Osteocyte (in vitro differentiated cells): ENCODE data around the gene XPO1. TPM values are rescaled to one million over a fixed set of nuclear protein-coding genes. Genes with fewer than 3 reads are reported as not detected.
"Not testable (repeated sequence)": the region's sequence is repeated elsewhere in the genome, so short reads cannot be mapped to it uniquely, and the experiment has no call there.

Experiments used
- DNase-seq: peaks from one replicate; pipeline ENCODE4 v3.0.0; 2021; ENCODE audit warnings: mixed read lengths; ENCODE audit not compliant: unreplicated experiment; ENCODE audit errors: extremely low spot score
- H3K27ac Mint-ChIP-seq: one replicate; pipeline ENCODE4 v1.8.0; 2021; ENCODE audit warnings: mild to moderate bottlenecking, mixed read lengths; ENCODE audit not compliant: unreplicated experiment
- H3K27me3 Mint-ChIP-seq: one replicate; pipeline ENCODE4 v1.8.0; 2021; ENCODE audit warnings: mixed read lengths; ENCODE audit not compliant: unreplicated experiment
- H3K36me3 Mint-ChIP-seq: one replicate; pipeline ENCODE4 v1.8.0; 2021; ENCODE audit warnings: mixed read lengths; ENCODE audit not compliant: unreplicated experiment
- H3K4me1 Mint-ChIP-seq: one replicate; pipeline ENCODE4 v1.8.0; 2021; ENCODE audit warnings: mixed read lengths; ENCODE audit not compliant: unreplicated experiment
- H3K4me3 Mint-ChIP-seq: one replicate; pipeline ENCODE4 v1.8.0; 2021; ENCODE audit warnings: mild to moderate bottlenecking, moderate library complexity, mixed read lengths; ENCODE audit not compliant: unreplicated experiment
- H3K9me3 Mint-ChIP-seq: one replicate; pipeline ENCODE4 v1.8.0; 2021; ENCODE audit warnings: mixed read lengths; ENCODE audit not compliant: unreplicated experiment
- CTCF ChIP-seq: fragments of 200-600 bp; sonication (generic); IDR thresholded peaks from 2 replicates; pipeline ENCODE4 v1.5.0; 2021; ENCODE audit warnings: antibody characterized with exemption, mild to moderate bottlenecking, moderate library complexity
- total RNA-seq: library from RNA; stranded (reverse); gene quantifications from 2 replicates; pipeline ENCODE4 v1.2.1, GENCODE V29; 2021

XPO1 gene
- total RNA-seq, 1 donor from 2014 or later: 129 TPM

- H3K27me3 Mint-ChIP-seq: peaks cover 4% of the 10 kb centered on the region
- no peaks in the 10 kb centered on the region for H3K36me3 Mint-ChIP-seq
- DNase-seq: peak; percentile 27
- TF ChIP-seq CTCF: no peak
- H3K4me1 Mint-ChIP-seq: peaks cover 6% of the 10 kb centered on the region
- H3K9me3 Mint-ChIP-seq: no peaks in the 10 kb centered on the region
- H3K4me3 Mint-ChIP-seq: no peak overlapping the region
- H3K27ac Mint-ChIP-seq: no peak overlapping the region
Observed at GRCh38 chr2:61554604-61555003, 16.4 kb upstream of the XPO1 start.

GRCh38 chr2:61550375-61551209, 12.4 kb upstream of the XPO1 start:
- peaks cover 5% of the 10 kb centered on the region for H3K4me1 Mint-ChIP-seq
- no peak for TF ChIP-seq CTCF
- peaks cover 4% of the 10 kb centered on the region for H3K27me3 Mint-ChIP-seq
- peak; percentile 7 for DNase-seq
- no peak overlapping the region for H3K4me3 Mint-ChIP-seq
- H3K36me3 Mint-ChIP-seq: no peaks in the 10 kb centered on the region
- no peaks in the 10 kb centered on the region for H3K9me3 Mint-ChIP-seq
- no peak overlapping the region for H3K27ac Mint-ChIP-seq

GRCh38 chr2:61549546-61549945, 11.4 kb upstream of the XPO1 start:
- no peak overlapping the region for H3K4me3 Mint-ChIP-seq
- peak; percentile 10 for DNase-seq
- H3K36me3 Mint-ChIP-seq: no peaks in the 10 kb centered on the region
- TF ChIP-seq CTCF: no peak
- H3K27me3 Mint-ChIP-seq: peaks cover 4% of the 10 kb centered on the region
- no peaks in the 10 kb centered on the region for H3K9me3 Mint-ChIP-seq
- H3K4me1 Mint-ChIP-seq: peaks cover 5% of the 10 kb centered on the region
- no peak overlapping the region for H3K27ac Mint-ChIP-seq

- peak; percentile 7 for TF ChIP-seq CTCF
- H3K4me3 Mint-ChIP-seq: no peak overlapping the region
- no peaks in the 10 kb centered on the region for H3K27me3 Mint-ChIP-seq
- H3K9me3 Mint-ChIP-seq: no peaks in the 10 kb centered on the region
- no peak overlapping the region for H3K27ac Mint-ChIP-seq
- no peaks in the 10 kb centered on the region for H3K36me3 Mint-ChIP-seq
- DNase-seq: no peak
- H3K4me1 Mint-ChIP-seq: peaks cover 8% of the 10 kb centered on the region
Observed at GRCh38 chr2:61543062-61543461, 4.9 kb upstream of the XPO1 start.

GRCh38 chr2:61540167-61540566, 2.0 kb upstream of the XPO1 start:
- not testable (repeated sequence) for H3K27ac Mint-ChIP-seq, H3K4me3 Mint-ChIP-seq, H3K36me3 Mint-ChIP-seq, H3K9me3 Mint-ChIP-seq, H3K27me3 Mint-ChIP-seq, H3K4me1 Mint-ChIP-seq
- DNase-seq: peak; percentile 51
